HEK293T (cell line): Measurements from ENCODE around the gene PREP.

Source experiments
- CTBP1 ChIP-seq: fragments of 450-650 bp; IDR thresholded peaks from 2 replicates; pipeline ENCODE4 v1.6.1; 2016; ENCODE audit warnings: borderline replicate concordance
- SP1 ChIP-seq: fragments of 450-650 bp; IDR thresholded peaks from 2 replicates; pipeline ENCODE4 v1.6.1; 2017
- TARDBP ChIP-seq: fragments of 450-650 bp; IDR thresholded peaks from 2 replicates; pipeline ENCODE4 v1.6.1; 2016

DNA sequence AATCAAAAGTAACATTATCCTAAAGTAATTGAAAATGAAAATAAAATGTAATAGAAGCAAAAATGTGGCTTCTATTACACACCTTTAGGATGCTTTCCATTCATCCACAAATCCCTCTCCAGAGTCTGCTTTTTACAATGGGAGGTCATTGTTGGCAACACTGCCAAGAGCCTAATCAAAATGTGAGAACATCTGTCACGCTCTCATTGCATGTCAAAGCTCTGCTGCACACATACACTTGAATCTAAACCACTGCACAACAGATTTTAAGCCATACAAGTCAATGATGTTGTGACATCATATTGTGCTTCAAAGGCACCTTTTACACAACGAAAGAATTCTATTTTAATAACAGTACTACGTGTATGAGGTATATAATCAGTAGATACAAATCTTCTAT is 82.1 kb downstream of the PREP start:
- TF ChIP-seq CTBP1 (no peak), TARDBP (no peak), SP1 (no peak)
